ENCODE results near the gene CALR3. TPM values are rescaled to one million over a fixed set of nuclear protein-coding genes. Genes with fewer than 3 reads are reported as not detected.
A peak's percentile ranks its signal among the peaks of the same experiment; 100 is the strongest.
"Not testable (repeated sequence)": the region's sequence is repeated elsewhere in the genome, so short reads cannot be mapped to it uniquely, and the experiment has no call there.

The CALR3 gene
- total RNA-seq, 6 experiments from 2014 or later = not detected

- DNase-seq (no peak), ATAC-seq (no peak)
- intact Hi-C loops (cut with DNase I) = no loop called here
- Histone ChIP-seq H3K36me3 (peaks cover 0 to 51% (median 24%) of the 10 kb centered on the region in 4 donors), H3K27ac (no peak overlapping the region), H3K9me3 (no peaks in the 10 kb centered on the region), H3K4me1 (peaks cover 0 to 17% (median 4%) of the 10 kb centered on the region in 4 donors), H3K27me3 (no peaks in the 10 kb centered on the region), H3K4me3 (no peak overlapping the region)
- TF ChIP-seq POLR2A (IDR thresholded peaks at IDR 0.05) (no peak), CTCF (IDR thresholded peaks at IDR 0.05) (no peak)
- 67% methylated on average over 8 of the region's 14 CpGs for WGBS (ENCODE audit: insufficient coverage, low coverage, low lambda C conversion rate, missing lambda C conversion rate)
Observed at GRCh38 chr19:16518061-16518460, 22.1 kb upstream of the CALR3 start.

GRCh38 chr19:16516923-16517610 lies 21.1 kb upstream of the CALR3 start:
- Histone ChIP-seq H3K36me3 (peaks cover 0 to 44% (median 21%) of the 10 kb centered on the region in 4 donors), H3K4me3 (no peak overlapping the region), H3K27me3 (no peaks in the 10 kb centered on the region), H3K9me3 (no peaks in the 10 kb centered on the region), H3K4me1 (peaks cover 0 to 17% (median 4%) of the 10 kb centered on the region in 4 donors), H3K27ac (peak overlapping the region in 2 of 3 donors; percentile 42 to 58)
- TF ChIP-seq POLR2A (IDR thresholded peaks at IDR 0.05) (no peak), CTCF (IDR thresholded peaks at IDR 0.05) (no peak)
- 53% methylated on average over 4 of the region's 14 CpGs for WGBS (ENCODE audit: insufficient coverage, low coverage, low lambda C conversion rate, missing lambda C conversion rate)
- peak; percentile 4 to 34 (median 10) for ATAC-seq
- intact Hi-C loops (cut with DNase I) = no loop called here
- DNase-seq = no peak

- Histone ChIP-seq H3K4me3 (no peak overlapping the region), H3K27ac (peak overlapping the region in 2 of 3 donors; percentile 42 to 58), H3K36me3 (peaks cover 0 to 41% (median 17%) of the 10 kb centered on the region in 4 donors), H3K4me1 (peaks cover 0 to 17% (median 4%) of the 10 kb centered on the region in 4 donors), H3K9me3 (no peaks in the 10 kb centered on the region), H3K27me3 (no peaks in the 10 kb centered on the region)
- intact Hi-C loops (cut with DNase I) = no loop called here
- ATAC-seq (peak; percentile 71 to 84 (median 74)), DNase-seq (peak in 1 of 3 donors; percentile 50)
- TF ChIP-seq POLR2A (IDR thresholded peaks at IDR 0.05) (no peak), CTCF (IDR thresholded peaks at IDR 0.05) (no peak)
- 28% methylated on average over 4 of the region's 15 CpGs for WGBS (ENCODE audit: insufficient coverage, low coverage, low lambda C conversion rate, missing lambda C conversion rate)
Observed at GRCh38 chr19:16516381-16516780, 20.4 kb upstream of the CALR3 start.

DNA sequence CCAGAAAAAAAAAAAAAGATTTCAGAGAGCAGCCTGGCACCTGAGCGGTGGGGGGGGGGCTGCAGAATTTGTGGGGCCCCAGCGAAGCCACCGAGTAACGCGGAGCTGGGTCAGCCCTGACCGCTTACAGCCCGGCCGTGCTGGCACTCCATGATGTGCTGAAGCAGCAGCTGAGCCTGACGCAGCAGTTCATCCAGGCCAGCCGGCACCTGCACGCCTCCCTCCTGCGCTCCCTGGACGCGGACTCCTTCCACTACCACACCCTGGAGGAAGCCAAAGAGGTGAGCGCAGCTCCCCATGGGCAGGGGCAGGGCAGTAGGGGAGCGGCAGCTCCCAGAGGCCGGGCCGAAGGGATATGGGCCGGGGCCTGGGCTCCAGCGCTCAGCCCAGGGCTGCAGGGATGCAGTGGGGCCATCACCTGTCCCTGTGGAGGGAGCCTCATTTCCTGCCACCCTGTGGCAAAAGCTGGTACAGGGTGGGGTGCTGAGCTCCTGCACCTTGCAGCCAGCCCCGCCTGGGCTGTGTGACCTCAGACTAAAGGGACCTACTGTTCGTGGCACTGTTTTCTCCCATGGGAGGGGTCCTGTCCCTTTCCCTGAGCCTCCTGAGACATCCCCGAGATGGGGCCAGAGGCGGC lies 18.5 kb upstream of the CALR3 start:
- peaks cover 0 to 26% (median 4%) of the 10 kb centered on the region in 4 donors for H3K36me3 ChIP-seq
- ATAC-seq = no peak
- H3K4me1 ChIP-seq = peaks cover 0 to 17% (median 4%) of the 10 kb centered on the region in 4 donors
- no peaks in the 10 kb centered on the region for H3K9me3 ChIP-seq
- no peak overlapping the region for H3K27ac ChIP-seq
- TF ChIP-seq CTCF (IDR thresholded peaks at IDR 0.05) (no peak), POLR2A (IDR thresholded peaks at IDR 0.05) (no peak)
- intact Hi-C loops (cut with DNase I) = no loop called here
- DNase-seq = no peak
- H3K4me3 ChIP-seq = no peak overlapping the region
- WGBS (ENCODE audit: insufficient coverage, low coverage, low lambda C conversion rate, missing lambda C conversion rate) = 100% methylated on average over 1 of the region's 24 CpGs
- H3K27me3 ChIP-seq = no peaks in the 10 kb centered on the region

- H3K9me3 ChIP-seq; H3K27ac ChIP-seq; ATAC-seq; H3K27me3 ChIP-seq; H3K4me3 ChIP-seq; H3K36me3 ChIP-seq; intact Hi-C loops (cut with DNase I); DNase-seq: not testable (repeated sequence)
- peaks cover 0 to 17% (median 4%) of the 10 kb centered on the region in 4 donors for H3K4me1 ChIP-seq
- 87% methylated on average over 7 of the region's 10 CpGs for WGBS (ENCODE audit: insufficient coverage, low coverage, low lambda C conversion rate, missing lambda C conversion rate)
Observed at GRCh38 chr19:16512611-16513010, 16.6 kb upstream of the CALR3 start.
